ENCODE data around the gene CYP51A1. TPM values are rescaled to one million over a fixed set of nuclear protein-coding genes. Genes with fewer than 3 reads are reported as not detected.

CYP51A1 gene
- total RNA-seq, 1 experiment from 2014 or later: 80.0 TPM

- peaks cover 4 to 28% (median 21%) of the 10 kb centered on the region in 3 experiments; a peak in 6 of 7 replicates for H3K36me3 Mint-ChIP-seq (ENCODE audit: insufficient read depth in 1 of 3, low read depth in 3 of 3)
- no peak overlapping the region for H3K27ac ChIP-seq (ENCODE audit: insufficient read length, low read depth, low read length)
- no peaks in the 10 kb centered on the region for H3K9me3 ChIP-seq (ENCODE audit: control insufficient read depth, low read depth, low read length)
- no peak overlapping the region for H3K27ac Mint-ChIP-seq
- no peaks in the 10 kb centered on the region for H3K4me1 ChIP-seq (ENCODE audit: insufficient read depth, low read length)
- no peak overlapping the region for H3K9ac ChIP-seq (ENCODE audit: extremely low read depth, insufficient read length, low read length)
- no peak overlapping the region for H2BK20ac ChIP-seq (ENCODE audit: low read depth, low read length, poor library complexity, severe bottlenecking)
- WGBS (ENCODE audit: extremely low coverage, insufficient read length, low lambda C conversion rate): 100% methylated on average over 1 of the region's 3 CpGs
- no peak overlapping the region for H2BK120ac ChIP-seq (ENCODE audit: low read depth, low read length, poor library complexity, severe bottlenecking)
- H3K4me3 Mint-ChIP-seq: no peak overlapping the region
- H4K8ac ChIP-seq (replicated peaks; ENCODE audit: insufficient read length, low read depth, low read length): no peak overlapping the region
- no peak overlapping the region for H4K5ac ChIP-seq (ENCODE audit: insufficient read length, low read depth, low read length)
- no peaks in the 10 kb centered on the region for H3K9me3 Mint-ChIP-seq
- no peak overlapping the region for H3K4ac ChIP-seq (ENCODE audit: low read depth, low read length)
- no peak overlapping the region for H3K56ac ChIP-seq (ENCODE audit: insufficient read length, low read depth, low read length)
- H4K91ac ChIP-seq (ENCODE audit: insufficient read length, low read depth, low read length): no peak overlapping the region
- no peak for DNase-seq
- no peaks in the 10 kb centered on the region for H3K27me3 Mint-ChIP-seq (ENCODE audit: low read depth)
- H3K4me1 Mint-ChIP-seq: no peaks in the 10 kb centered on the region
- H3K23me2 ChIP-seq (ENCODE audit: insufficient read length, low read depth, low read length, poor library complexity, severe bottlenecking): no peaks in the 10 kb centered on the region
- no peak overlapping the region for H2BK5ac ChIP-seq (ENCODE audit: insufficient read length, low read length)
- no peak for TF ChIP-seq CTCF (conservative IDR thresholded peaks at IDR 0.05)
- H4K20me1 ChIP-seq (ENCODE audit: control insufficient read depth, insufficient read depth, insufficient read length): no peaks in the 10 kb centered on the region
- no peak overlapping the region for H2AFZ ChIP-seq (ENCODE audit: low read length)
- H3K23ac ChIP-seq (ENCODE audit: insufficient read length, low read depth, low read length): no peak overlapping the region
- H3K4me2 ChIP-seq (ENCODE audit: insufficient read depth, insufficient read length, low read length): no peak overlapping the region
- H3K14ac ChIP-seq (ENCODE audit: insufficient read depth, low read length): no peak overlapping the region
- no peak overlapping the region for H2BK12ac ChIP-seq (ENCODE audit: insufficient read length, low read depth, low read length)
- no peak overlapping the region for H3T11ph ChIP-seq (ENCODE audit: low read length)
- H3K27me3 ChIP-seq (ENCODE audit: insufficient read depth, low read length): no peaks in the 10 kb centered on the region
- no peaks in the 10 kb centered on the region for H3K79me2 ChIP-seq (ENCODE audit: insufficient read depth, low read length)
- H2AK5ac ChIP-seq (ENCODE audit: insufficient read length, low read length): no peak overlapping the region
- H3K79me1 ChIP-seq (ENCODE audit: insufficient read depth, low read depth, low read length, poor library complexity, severe bottlenecking): no peaks in the 10 kb centered on the region
- no peak overlapping the region for H3K18ac ChIP-seq (ENCODE audit: insufficient read length, low read depth, low read length)
- no peak overlapping the region for H2BK15ac ChIP-seq (ENCODE audit: low read depth, low read length)
These were observed 61.6 kb downstream of the CYP51A1 start for GRCh38 chr7:92072708-92073107.

Measured in H9 (cell line).